Mesangial cell (primary cell): ENCODE results near the gene OR2J1. TPM values are rescaled to one million over a fixed set of nuclear protein-coding genes. Genes with fewer than 3 reads are reported as not detected.

ENCODE experiments used
- total RNA-seq: library from RNA; depleted of rRNA; stranded (reverse); fragments of >200 nt; gene quantifications from 2 replicates; pipeline ENCODE4 v1.2.3, GENCODE V29; 2015

The OR2J1 gene
- total RNA-seq: not detected in 2 replicates

DNA sequence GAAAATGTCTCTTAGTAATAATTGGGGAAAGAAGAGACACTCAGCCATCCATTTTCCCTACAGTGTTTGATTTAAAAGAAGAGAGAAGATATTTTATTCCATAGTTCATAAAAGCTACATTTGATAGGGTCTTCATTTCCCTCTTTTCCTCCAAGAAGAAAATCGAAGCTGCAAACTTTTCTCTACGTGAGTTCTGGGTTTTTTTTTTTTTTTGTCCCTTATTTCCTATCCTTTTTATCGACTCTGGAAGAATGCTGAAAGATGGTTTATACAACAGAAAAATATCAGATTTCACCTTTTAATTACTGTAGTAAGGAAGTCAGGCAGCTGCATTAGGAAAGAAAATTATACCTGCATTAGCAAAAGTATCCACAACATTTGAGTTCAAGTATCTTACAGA is at the start of gene OR2J1:
Gene OR2J1 (plus strand): TSS at position 301 of the 400 bp plus-strand sequence. CDS start 1,453 bp downstream, outside the sequence.

DNA sequence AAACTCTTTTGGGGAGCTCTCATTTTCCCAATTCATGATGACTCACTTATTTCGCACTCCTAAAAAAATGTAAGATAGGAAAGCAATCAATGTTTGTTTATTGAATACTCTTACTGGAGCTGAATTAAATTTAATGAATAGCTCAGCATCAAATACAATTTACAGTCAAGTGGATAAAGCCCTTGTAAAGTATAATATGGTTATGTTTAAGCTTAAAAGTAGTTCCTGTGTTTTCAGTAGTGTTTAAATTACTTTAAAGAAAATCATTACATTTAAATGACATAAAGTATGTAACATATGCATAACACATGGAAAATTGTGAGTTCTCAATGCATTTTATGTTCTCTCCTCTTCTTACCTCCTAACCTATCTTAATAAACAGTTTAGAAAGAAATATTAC is 12.1 kb upstream of the OR2J1 start, which contains the start of gene OR2B3:
Gene OR2B3 (minus strand): TSS at position 101 of the 400 bp plus-strand sequence. CDS start 65 bp downstream, at position 36.

DNA sequence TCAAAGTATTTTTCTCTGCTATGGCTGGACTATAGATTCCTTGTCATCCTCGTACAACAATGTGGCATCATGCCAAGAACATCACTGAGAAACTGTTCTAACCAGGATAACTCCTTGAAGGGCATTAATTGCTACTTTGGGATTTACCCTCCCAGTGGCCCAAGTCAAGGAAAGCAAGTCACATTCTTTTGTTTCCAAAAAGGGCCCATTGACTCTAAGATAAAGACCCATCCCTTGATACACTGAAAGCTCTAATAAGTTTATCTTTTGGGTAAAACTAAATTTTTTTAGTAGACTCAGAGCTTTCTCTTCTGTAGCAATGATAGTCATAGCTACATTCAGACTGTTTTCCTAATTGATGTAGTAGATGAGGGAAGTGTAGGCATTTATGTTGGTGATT is 8.5 kb downstream of the OR2J1 start, which contains the start of gene OR2J3:
Gene OR2J3 (plus strand): TSS at position 301 of the 400 bp plus-strand sequence. CDS start 3,833 bp downstream, outside the sequence.

Other genes with a start within 250 kb of the OR2J1 start
- 51.2 and 55.0 TPM in 2 replicates for gene TRIM27, start 175.5 kb upstream of the OR2J1 start, total RNA-seq
- 0.49 and 1.0 TPM in 2 replicates for gene ZNF311, start 94.2 kb upstream of the OR2J1 start, total RNA-seq
- not detected in 2 replicates for gene OR2W1, start 54.3 kb upstream of the OR2J1 start, total RNA-seq
- not detected in 2 replicates for gene OR2B3, start 12.2 kb upstream of the OR2J1 start, total RNA-seq
- gene OR2J3, start 8.6 kb downstream of the OR2J1 start, total RNA-seq: not detected in 2 replicates
- gene OR2J2, start 71.4 kb downstream of the OR2J1 start, total RNA-seq: not detected in 2 replicates
- gene OR14J1, start 202.2 kb downstream of the OR2J1 start, total RNA-seq: not detected in 2 replicates